Activated B cell treated with CpG ODN at 0.5 μM for 24 hours (primary cell): ENCODE results near the gene WFIKKN2. TPM values are rescaled to one million over a fixed set of nuclear protein-coding genes. Genes with fewer than 3 reads are reported as not detected.
"Not testable (repeated sequence)": the region's sequence is repeated elsewhere in the genome, so short reads cannot be mapped to it uniquely, and the experiment has no call there.

Experiments used
- ATAC-seq: fragments of 200-7000 bp; cut with Tn5 transposase; one replicate; pipeline ENCODE4 v1.10.0; 2021; ENCODE audit warnings: low read depth, mild to moderate bottlenecking, moderate library complexity
- CTCF ChIA-PET: fragments of 350-600 bp; sonication (Branson Sonifier 250); formaldehyde crosslinking; loops from one replicate; lab custom pipeline; 2021; ENCODE audit warnings: antibody characterized with exemption; lab: Charles Lee
- POLR2A ChIA-PET: fragments of 350-600 bp; sonication (Branson Sonifier 250); formaldehyde crosslinking; loops from one replicate; lab custom pipeline; 2021; ENCODE audit warnings: antibody characterized with exemption; lab: Charles Lee
- DNase-seq: peaks from one replicate; pipeline ENCODE4 v3.0.0; 2022
- H3K27ac Mint-ChIP-seq: one replicate; pipeline ENCODE4 v1.8.0; 2020; ENCODE audit warnings: mixed read lengths
- H3K27me3 Mint-ChIP-seq: one replicate; pipeline ENCODE4 v1.8.0; 2021; ENCODE audit warnings: mixed read lengths
- H3K36me3 Mint-ChIP-seq: one replicate; pipeline ENCODE4 v1.8.0; 2021; ENCODE audit warnings: low read depth, mixed read lengths
- H3K4me1 Mint-ChIP-seq: one replicate; pipeline ENCODE4 v1.8.0; 2021; ENCODE audit warnings: mixed read lengths
- H3K4me3 Mint-ChIP-seq: one replicate; pipeline ENCODE4 v1.8.0; 2020; ENCODE audit warnings: mild to moderate bottlenecking, mixed read lengths
- H3K9me3 Mint-ChIP-seq: one replicate; pipeline ENCODE4 v1.8.0; 2020; ENCODE audit warnings: mixed read lengths
- intact Hi-C: fragments of 100-400 bp; cut with micrococcal nuclease; formaldehyde crosslinking; loops from one replicate; pipeline ENCODE4 v1.15.1; 2024
- total RNA-seq: library from RNA; stranded (reverse); gene quantifications from 2 replicates; pipeline ENCODE4 v1.2.3, GENCODE V29; 2022
- TF ChIP-seq, protein P1 (sequence below): fragments of 200-600 bp; IDR thresholded peaks from one replicate; pipeline ENCODE4 v1.8.0; 2022; ENCODE audit warnings: antibody characterized with exemption, mild to moderate bottlenecking

WFIKKN2 gene
- total RNA-seq, 1 donor from 2014 or later, result not detected

DNA sequence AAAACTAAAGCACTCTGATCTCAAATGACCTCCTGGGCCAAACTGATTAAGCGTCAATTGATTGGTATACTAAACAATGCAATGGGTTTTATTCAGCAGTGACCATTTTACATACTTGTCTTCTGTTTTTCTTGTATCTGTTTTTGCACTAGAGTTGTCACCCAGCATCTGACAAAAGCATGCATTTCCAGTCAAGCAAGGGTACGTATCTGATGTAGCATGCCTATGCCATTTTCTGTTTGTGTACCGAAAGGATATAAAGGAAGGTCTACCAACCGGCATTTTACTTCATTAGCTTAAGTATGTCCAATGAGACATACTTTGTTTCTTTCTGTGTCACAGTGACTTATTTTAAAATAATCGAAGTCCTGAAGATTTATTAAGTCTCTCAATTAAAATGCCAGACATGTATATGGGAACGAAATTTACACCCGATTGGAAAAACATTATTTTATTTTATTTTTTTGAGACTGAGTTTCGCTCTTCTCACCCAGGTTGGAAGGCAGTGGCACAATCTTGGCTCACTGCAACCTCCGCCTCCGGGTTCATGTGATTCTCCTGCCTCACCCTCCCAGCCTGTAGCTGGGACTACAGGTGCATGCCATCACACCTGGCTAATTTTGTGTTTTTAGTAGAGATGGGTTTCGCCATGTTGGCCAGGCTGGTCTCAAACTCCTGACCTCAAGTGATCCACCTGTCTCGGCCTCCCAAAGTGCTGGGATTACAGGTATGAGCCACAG lies 23.3 kb downstream of the WFIKKN2 start:
- ChIA-PET POLR2A (interaction anchor here (0.8 to 8.8 kb wide), 2 partner anchors 7 to 48 kb away, joined by 8 to 205 read pairs; partner anchors contain the start of gene TOB1), CTCF (no interaction called here)
- TF ChIP-seq, protein P1, sequence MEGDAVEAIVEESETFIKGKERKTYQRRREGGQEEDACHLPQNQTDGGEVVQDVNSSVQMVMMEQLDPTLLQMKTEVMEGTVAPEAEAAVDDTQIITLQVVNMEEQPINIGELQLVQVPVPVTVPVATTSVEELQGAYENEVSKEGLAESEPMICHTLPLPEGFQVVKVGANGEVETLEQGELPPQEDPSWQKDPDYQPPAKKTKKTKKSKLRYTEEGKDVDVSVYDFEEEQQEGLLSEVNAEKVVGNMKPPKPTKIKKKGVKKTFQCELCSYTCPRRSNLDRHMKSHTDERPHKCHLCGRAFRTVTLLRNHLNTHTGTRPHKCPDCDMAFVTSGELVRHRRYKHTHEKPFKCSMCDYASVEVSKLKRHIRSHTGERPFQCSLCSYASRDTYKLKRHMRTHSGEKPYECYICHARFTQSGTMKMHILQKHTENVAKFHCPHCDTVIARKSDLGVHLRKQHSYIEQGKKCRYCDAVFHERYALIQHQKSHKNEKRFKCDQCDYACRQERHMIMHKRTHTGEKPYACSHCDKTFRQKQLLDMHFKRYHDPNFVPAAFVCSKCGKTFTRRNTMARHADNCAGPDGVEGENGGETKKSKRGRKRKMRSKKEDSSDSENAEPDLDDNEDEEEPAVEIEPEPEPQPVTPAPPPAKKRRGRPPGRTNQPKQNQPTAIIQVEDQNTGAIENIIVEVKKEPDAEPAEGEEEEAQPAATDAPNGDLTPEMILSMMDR, result no peak
- no peak overlapping the region for H3K4me3 Mint-ChIP-seq
- peaks cover 19% of the 10 kb centered on the region for H3K36me3 Mint-ChIP-seq
- intact Hi-C loops, result no loop called here
- H3K4me1 Mint-ChIP-seq, result peaks cover 8% of the 10 kb centered on the region
- H3K27me3 Mint-ChIP-seq, result no peaks in the 10 kb centered on the region
- ATAC-seq, result no peak
- H3K9me3 Mint-ChIP-seq, result no peaks in the 10 kb centered on the region
- DNase-seq, result no peak
- no peak overlapping the region for H3K27ac Mint-ChIP-seq

DNA sequence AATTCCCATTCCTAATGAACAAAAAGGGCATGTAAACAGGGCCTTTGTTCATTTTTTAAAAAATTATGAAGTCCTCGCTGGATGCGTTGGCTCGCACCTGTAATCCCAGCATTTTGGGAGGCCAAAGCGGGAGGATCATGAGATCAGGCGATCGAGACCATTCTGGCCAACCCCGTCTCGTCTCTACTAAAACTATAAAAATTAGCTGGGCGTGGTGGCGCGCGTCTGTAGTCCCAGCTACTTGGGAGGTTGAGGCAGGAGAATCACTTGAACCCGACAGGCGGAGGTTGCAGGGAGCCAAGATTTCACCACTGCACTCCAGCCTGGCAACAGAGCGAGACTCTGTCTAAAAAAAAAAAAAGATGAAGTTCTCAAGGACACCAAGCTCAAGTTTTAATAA lies 24.3 kb downstream of the WFIKKN2 start:
- not testable (repeated sequence) for H3K4me3 Mint-ChIP-seq

DNA sequence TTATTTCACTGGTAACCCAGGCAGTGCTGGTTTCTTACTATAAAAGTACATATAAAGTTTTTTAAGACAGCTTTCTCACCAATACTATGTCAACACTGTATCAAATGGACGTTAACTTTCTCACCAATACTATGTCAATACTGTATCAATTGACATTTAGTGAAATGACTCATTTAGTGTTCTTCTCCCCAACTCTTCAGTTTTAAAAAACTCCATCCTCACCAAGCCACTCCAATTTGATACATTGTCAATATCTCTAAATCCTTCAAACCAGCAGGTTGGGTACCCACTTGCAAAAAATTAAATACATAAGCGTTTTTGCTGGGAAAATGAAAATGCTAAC lies 25.9 kb downstream of the WFIKKN2 start:
- no peak overlapping the region for H3K27ac Mint-ChIP-seq
- CTCF ChIA-PET, result interaction anchor here (1.5 to 1.6 kb wide), 2 partner anchors 9 to 96 kb away, joined by 6 to 12 read pairs; no protein-coding TSS in a partner anchor

More for the DNA sequence above, 24.3 kb downstream of the WFIKKN2 start:
- ATAC-seq, intact Hi-C loops, DNase-seq, H3K9me3 Mint-ChIP-seq, H3K27ac Mint-ChIP-seq, CTCF ChIA-PET, H3K27me3 Mint-ChIP-seq: not testable (repeated sequence)
- H3K4me1 Mint-ChIP-seq, result peaks cover 18% of the 10 kb centered on the region
- H3K36me3 Mint-ChIP-seq, result peaks cover 21% of the 10 kb centered on the region
- POLR2A ChIA-PET, result interaction anchor here (0.8 kb wide), 1 partner anchor 47 kb away, joined by 8 read pairs; no protein-coding TSS in a partner anchor

DNA sequence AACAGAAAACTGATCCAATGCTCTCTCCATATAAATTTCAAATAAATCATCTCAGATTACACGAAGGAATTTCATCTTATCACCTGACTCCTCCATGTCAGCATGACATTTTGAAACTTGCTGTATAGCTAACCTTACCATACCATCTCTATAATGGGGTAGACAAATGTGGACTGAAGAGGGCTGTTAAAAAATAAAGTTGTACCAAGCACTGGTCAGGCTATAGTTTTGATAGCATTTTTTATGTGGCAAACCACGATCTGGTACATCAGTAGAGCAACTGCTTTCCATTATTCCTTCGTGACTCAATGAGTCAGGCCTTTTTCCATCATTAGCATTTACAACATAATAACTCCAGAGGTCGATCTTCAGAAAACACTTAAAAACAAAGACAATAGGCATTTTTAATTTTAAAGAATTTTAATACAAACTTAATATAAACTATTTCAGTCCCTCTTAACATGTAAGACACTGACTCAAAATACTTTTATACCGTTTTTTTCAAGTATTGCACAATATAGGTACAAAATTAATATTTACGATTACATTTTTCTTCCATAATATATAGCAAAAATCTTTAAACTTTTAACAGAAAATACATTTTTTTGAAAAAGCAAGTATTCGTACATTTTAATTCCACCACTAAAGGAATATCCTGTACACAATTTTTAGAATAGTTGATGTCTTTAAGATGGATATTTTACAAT lies 26.6 kb downstream of the WFIKKN2 start:
- intact Hi-C loops, result no loop called here
- Mint-ChIP-seq H3K27me3 (no peaks in the 10 kb centered on the region), H3K27ac (no peak overlapping the region), H3K4me3 (no peak overlapping the region), H3K4me1 (peaks cover 24% of the 10 kb centered on the region), H3K36me3 (peaks cover 28% of the 10 kb centered on the region), H3K9me3 (no peaks in the 10 kb centered on the region)
- CTCF ChIA-PET, result interaction anchor here (1.5 to 4.5 kb wide), 4 partner anchors 9 to 95 kb away, joined by 6 to 37 read pairs (median 11); no protein-coding TSS in a partner anchor
- ATAC-seq, result no peak
- TF ChIP-seq, protein P1, result no peak
- POLR2A ChIA-PET, result interaction anchor here (0.9 kb wide), 1 partner anchor 11 kb away, joined by 4 read pairs; no protein-coding TSS in a partner anchor
- no peak for DNase-seq

More for the DNA sequence above, 25.9 kb downstream of the WFIKKN2 start:
- TF ChIP-seq, protein P1, result no peak
- H3K36me3 Mint-ChIP-seq, result peaks cover 24% of the 10 kb centered on the region
- DNase-seq, result no peak
- H3K9me3 Mint-ChIP-seq, result no peaks in the 10 kb centered on the region
- H3K4me3 Mint-ChIP-seq, result no peak overlapping the region
- H3K27me3 Mint-ChIP-seq, result no peaks in the 10 kb centered on the region
- ATAC-seq, result no peak
- intact Hi-C loops, result no loop called here
- H3K4me1 Mint-ChIP-seq, result peaks cover 24% of the 10 kb centered on the region
- POLR2A ChIA-PET, result no interaction called here

DNA sequence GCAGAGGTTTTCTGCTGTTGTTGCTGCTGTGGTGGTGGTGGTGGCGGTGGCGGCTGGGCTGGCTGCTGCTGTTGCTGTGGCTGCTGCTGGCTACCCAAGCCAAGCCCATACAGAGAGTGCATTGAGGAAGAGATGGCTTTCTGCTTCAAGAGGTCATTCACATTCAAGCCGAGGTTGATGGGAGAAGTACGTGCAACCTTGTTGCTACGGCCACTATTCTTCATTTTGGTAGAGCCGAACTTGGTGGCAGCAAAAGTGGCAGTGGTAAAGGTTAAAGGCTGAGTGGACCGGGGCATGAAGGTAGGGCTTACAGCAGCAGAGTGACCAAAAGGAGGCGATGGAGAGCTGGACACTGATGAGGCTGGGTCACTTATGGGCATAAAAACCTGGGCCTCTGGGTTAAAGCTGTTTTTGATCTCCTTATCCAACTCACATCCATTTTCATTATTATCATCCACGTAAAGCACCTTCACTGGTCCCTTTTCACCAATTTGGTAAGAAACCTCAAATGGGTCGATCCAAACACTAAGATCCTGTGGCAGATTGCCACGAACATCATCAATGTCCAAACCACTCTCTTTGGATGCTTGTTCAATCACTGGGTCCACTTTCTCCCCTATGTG lies 27.9 kb downstream of the WFIKKN2 start:
- H3K27ac Mint-ChIP-seq, result no peak overlapping the region
- H3K4me1 Mint-ChIP-seq, result peaks cover 35% of the 10 kb centered on the region
- peaks cover 34% of the 10 kb centered on the region for H3K36me3 Mint-ChIP-seq
- POLR2A ChIA-PET, result interaction anchor here (0.6 to 5.8 kb wide), 5 partner anchors 9 to 727 kb away, joined by 3 to 205 read pairs (median 4); partner anchors contain the start of gene SPATA20
- H3K4me3 Mint-ChIP-seq, result no peak overlapping the region
- CTCF ChIA-PET, result interaction anchor here (0.5 to 4.5 kb wide), 6 partner anchors 10 to 135 kb away, joined by 3 to 37 read pairs (median 4); no protein-coding TSS in a partner anchor
- intact Hi-C loops, result loop anchor here (1.0 kb wide), 1 partner anchor 93 kb away; no protein-coding TSS in a partner anchor
- H3K27me3 Mint-ChIP-seq, result no peaks in the 10 kb centered on the region
- ATAC-seq, result no peak
- TF ChIP-seq, protein P1, result no peak
- DNase-seq, result no peak
- no peaks in the 10 kb centered on the region for H3K9me3 Mint-ChIP-seq
